Endothelial cell of umbilical vein (primary cell): ENCODE data around the gene TRIM10. TPM values are rescaled to one million over a fixed set of nuclear protein-coding genes. Genes with fewer than 3 reads are reported as not detected.

ENCODE experiments used
- BruUV-seq: library from RNA; stranded (reverse); fragments of 400-500 nt; replicated peaks from 2 replicates; lab custom pipeline; 2021; lab: Mats Ljungman, UMichigan
- CTCF ChIA-PET: fragments of 300-600, 350-600 bp; sonication (Branson Sonifier 250); formaldehyde crosslinking; loops from one replicate; lab custom pipeline; 2021; ENCODE audit warnings: antibody characterized with exemption, inconsistent platforms; lab: Charles Lee
- POLR2A ChIA-PET: fragments of 300-600, 350-600 bp; sonication (Branson Sonifier 250); formaldehyde crosslinking; loops from one replicate; lab custom pipeline; 2021; ENCODE audit warnings: antibody characterized with exemption, inconsistent platforms; lab: Charles Lee
- DNase-seq: peaks from one replicate; pipeline ENCODE4 v3.0.0-alpha.2; 2011; ENCODE audit warnings: low read depth, low spot score
- FAIRE-seq: peaks from 2 replicates; lab custom pipeline; 2011; peaks lifted over from hg19 to GRCh38; lab: Jason Lieb, UNC
- H2AFZ ChIP-seq: 2 replicates; pipeline ENCODE4 v1.6.0; 2012; ENCODE audit warnings: low read depth, low read length, control low read depth, inconsistent platforms
- H3K27ac ChIP-seq: 2 replicates; pipeline ENCODE4 v1.5.1; 2011; ENCODE audit warnings: low read depth, mild to moderate bottlenecking, control low read depth, low read length, moderate library complexity; ENCODE audit not compliant: insufficient read depth
- H3K27me3 ChIP-seq, 2 experiments: 2 replicates each; pipeline versions ENCODE4 v1.6.0 to v1.6.1; 2011; ENCODE audit warnings: low read length in 2 of 2, mixed read lengths in 1 of 2; ENCODE audit not compliant: control insufficient read depth in 2 of 2, insufficient read depth in 2 of 2
- H3K36me3 ChIP-seq, 2 experiments: 2 replicates in 1 of 2; 3 replicates in 1 of 2; pipeline ENCODE4 v1.5.1; 2011; ENCODE audit warnings: low read length in 2 of 2, mild to moderate bottlenecking in 1 of 2, moderate library complexity in 1 of 2; ENCODE audit not compliant: control insufficient read depth in 2 of 2, insufficient read depth in 2 of 2; ENCODE audit errors: extremely low read depth in 1 of 2
- H3K4me1 ChIP-seq: 3 replicates; pipeline ENCODE4 v1.5.1; 2011; ENCODE audit warnings: mild to moderate bottlenecking, low read length; ENCODE audit not compliant: control insufficient read depth, insufficient read depth; ENCODE audit errors: extremely low read depth
- H3K4me2 ChIP-seq: 2 replicates; pipeline ENCODE4 v1.6.1; 2011; ENCODE audit warnings: low read length, control low read depth, mixed read lengths; ENCODE audit not compliant: insufficient read depth
- H3K4me3 ChIP-seq, 3 experiments: fragments of 200-600 bp in 1 of 3; sonication (generic), shearing (Covaris generic) in 1 of 3; replicated peaks in 1 of 3; 2 replicates each; pipeline ENCODE4 v1.5.1; 2011 to 2016; ENCODE audit warnings: control low read depth in 3 of 3, low read length in 3 of 3, mild to moderate bottlenecking in 2 of 3, inconsistent platforms in 1 of 3, low read depth in 1 of 3, moderate library complexity in 1 of 3; ENCODE audit not compliant: insufficient read depth in 1 of 3
- H3K79me2 ChIP-seq: 2 replicates; pipeline ENCODE4 v1.6.0; 2012; ENCODE audit warnings: low read length, inconsistent platforms; ENCODE audit not compliant: control insufficient read depth, insufficient read depth
- H3K9ac ChIP-seq: replicated peaks from 2 replicates; pipeline ENCODE3; 2011; ENCODE audit warnings: low read length, control low read depth; ENCODE audit not compliant: insufficient read depth; ENCODE audit errors: extremely low read depth
- H3K9me1 ChIP-seq: replicated peaks from 3 replicates; pipeline ENCODE4 v1.6.0; 2011; ENCODE audit warnings: mild to moderate bottlenecking, low read length; ENCODE audit not compliant: control insufficient read depth, insufficient read depth; ENCODE audit errors: extremely low read depth
- H3K9me3 ChIP-seq: replicated peaks from 2 replicates; pipeline ENCODE4 v1.5.1; 2012; ENCODE audit warnings: low read length, inconsistent platforms; ENCODE audit not compliant: control insufficient read depth, insufficient read depth
- H4K20me1 ChIP-seq: replicated peaks from 2 replicates; pipeline ENCODE3; 2011; ENCODE audit warnings: mild to moderate bottlenecking, low read length; ENCODE audit not compliant: control insufficient read depth, insufficient read depth; ENCODE audit errors: extremely low read depth
- CTCF ChIP-seq, 2 donors: IDR thresholded peaks; 1 replicate in 1 of 2; 2 replicates in 1 of 2; pipeline ENCODE4 v1.5.1; 2011; ENCODE audit warnings: low read length in 2 of 2, mild to moderate bottlenecking in 2 of 2, moderate library complexity in 2 of 2, control low read depth in 1 of 2, inconsistent platforms in 1 of 2, low read depth in 1 of 2; ENCODE audit not compliant: insufficient read depth in 1 of 2; ENCODE audit errors: extremely low read depth in 1 of 2
- EZH2 ChIP-seq: IDR thresholded peaks from 2 replicates; pipeline ENCODE4 v1.6.1; 2012; ENCODE audit warnings: borderline replicate concordance, low read depth, mild to moderate bottlenecking, moderate library complexity, low read length, inconsistent platforms; ENCODE audit not compliant: severe bottlenecking
- FOS ChIP-seq: IDR thresholded peaks from 2 replicates; pipeline ENCODE4 v1.6.1; 2011; ENCODE audit warnings: mild to moderate bottlenecking, low read length, moderate library complexity, borderline replicate concordance; ENCODE audit not compliant: insufficient read depth
- GATA2 ChIP-seq: IDR thresholded peaks from 2 replicates; pipeline ENCODE4 v1.7.0; 2011; ENCODE audit warnings: low read depth, mild to moderate bottlenecking, moderate library complexity, mixed read lengths, low read length; ENCODE audit not compliant: insufficient read length, insufficient read depth
- JUN ChIP-seq: IDR thresholded peaks from 2 replicates; pipeline ENCODE4 v1.6.1; 2011; ENCODE audit warnings: borderline replicate concordance, low read depth; ENCODE audit not compliant: insufficient read length, insufficient read depth
- MYC ChIP-seq: IDR thresholded peaks from one replicate; pipeline ENCODE4 v1.6.1; 2011; ENCODE audit warnings: mild to moderate bottlenecking, low read depth, low read length
- POLR2A ChIP-seq: IDR thresholded peaks from 2 replicates; pipeline ENCODE4 v1.6.1; 2012; ENCODE audit warnings: low read depth, mild to moderate bottlenecking, control low read depth, low read length
- POLR2AphosphoS5 ChIP-seq: IDR thresholded peaks from 2 replicates; pipeline ENCODE4 v1.6.1; 2012; ENCODE audit warnings: low read depth, mild to moderate bottlenecking, control low read depth, low read length, moderate library complexity; ENCODE audit not compliant: insufficient read depth
- dilution Hi-C: fragments of 300-500 bp; cut with MboI; formaldehyde crosslinking; loops from one replicate; pipeline ENCODE4 v1.15.0; 2019; ENCODE audit warnings: low sequenced_read_pairs; ENCODE audit not compliant: extremely low pct_ligation_motif_present
- intact Hi-C: fragments of 100-400 bp; cut with micrococcal nuclease; formaldehyde crosslinking; loops from one replicate; pipeline ENCODE4 v1.10.0; 2022
- polyA plus RNA-seq, 4 experiments: library from polyadenylated mRNA; depleted of rRNA in 3 of 4; stranded (reverse) in 3 of 4; unstranded in 1 of 4; fragments of >200 nt; gene quantifications; 2 replicates each; pipeline versions ENCODE4 v1.2.1 to v1.2.3, GENCODE V29; 2011 to 2012; ENCODE audit warnings: missing spikeins in 1 of 4
- total RNA-seq: library from RNA; stranded (reverse); gene quantifications from 2 replicates; pipeline ENCODE4 v1.2.3, GENCODE V29; 2021
- TF ChIP-seq, protein P1 (sequence below): IDR thresholded peaks from 2 replicates; pipeline ENCODE4 v1.6.1; 2011; ENCODE audit not compliant: insufficient read depth, insufficient read length

TRIM10 gene
- total and polyA plus RNA-seq, 2 donors (not counting 3 experiments of a cell fraction or from before 2014, with no cell fraction given): not detected

DNA sequence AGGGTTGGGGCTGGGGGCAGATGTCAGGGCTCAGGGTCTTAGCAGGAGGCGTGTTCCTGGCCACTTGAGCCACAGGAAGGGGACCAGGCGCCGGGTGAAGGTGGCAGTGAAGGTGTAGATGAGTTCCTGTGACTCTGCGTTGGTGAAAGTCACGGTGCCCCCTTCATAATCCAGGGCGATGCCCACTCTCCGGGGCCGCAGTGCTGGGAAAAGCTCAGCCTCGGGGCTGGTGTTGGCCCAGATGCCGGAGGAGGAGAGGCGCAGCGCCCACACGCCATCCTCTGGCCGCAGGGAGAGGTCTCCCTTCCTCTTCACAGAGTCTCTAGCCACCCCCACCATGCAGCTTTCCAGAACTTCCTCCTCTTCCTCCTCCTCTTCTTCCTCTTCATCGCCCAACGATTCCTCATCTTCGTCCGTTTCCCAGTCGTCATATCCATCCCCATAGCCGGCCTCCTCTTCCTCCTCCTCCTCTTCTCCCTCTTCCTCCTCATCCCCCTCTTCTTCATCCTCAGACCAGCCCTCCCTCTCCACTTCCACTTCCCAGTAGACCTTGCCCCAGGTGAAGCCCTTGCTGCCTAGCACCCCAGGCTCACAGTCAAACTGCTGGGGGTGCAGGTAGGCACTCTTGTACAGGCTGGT, 25.0 kb upstream of the TRIM10 start:
- Histone ChIP-seq H3K36me3 (peaks cover 16 to 21% of the 10 kb centered on the region in 2 experiments), H3K9me3 (no peaks in the 10 kb centered on the region), H3K27ac (no peak overlapping the region), H3K79me2 (no peaks in the 10 kb centered on the region), H3K9me1 (no peaks in the 10 kb centered on the region), H3K9ac (no peak overlapping the region), H4K20me1 (no peaks in the 10 kb centered on the region), H3K4me1 (no peaks in the 10 kb centered on the region), H3K4me2 (no peak overlapping the region), H3K4me3 (no peak overlapping the region), H2AFZ (no peak overlapping the region), H3K27me3 (no peaks in the 10 kb centered on the region)
- intact Hi-C loops (no loop called here), dilution Hi-C loops (no loop called here)
- BruUV-seq: no TSS peak
- no peak for TF ChIP-seq FOS
- TF ChIP-seq, protein P1, sequence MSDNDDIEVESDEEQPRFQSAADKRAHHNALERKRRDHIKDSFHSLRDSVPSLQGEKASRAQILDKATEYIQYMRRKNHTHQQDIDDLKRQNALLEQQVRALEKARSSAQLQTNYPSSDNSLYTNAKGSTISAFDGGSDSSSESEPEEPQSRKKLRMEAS: no peak
- no peak for TF ChIP-seq EZH2
- TF ChIP-seq CTCF (IDR thresholded peaks at IDR 0.05; ENCODE audit: extremely low read depth in 1 of 2, insufficient read depth in 1 of 2, low read depth in 1 of 2, low read length in 2 of 2): no peak
- no peak for TF ChIP-seq POLR2A
- no peak for TF ChIP-seq POLR2AphosphoS5
- TF ChIP-seq JUN: no peak
- TF ChIP-seq MYC: no peak
- no peak for TF ChIP-seq GATA2
- FAIRE-seq (no peak), DNase-seq (no peak)
- ChIA-PET POLR2A (no interaction called here), CTCF (no interaction called here)
